UCSD-AML1 (cell line): Measurements from ENCODE around the gene RIPPLY1.
A peak's percentile ranks its signal among the peaks of the same experiment; 100 is the strongest.

Source experiments
- DNase-seq: peaks from one replicate; lab custom pipeline; 2025; ENCODE audit not compliant: unreplicated experiment; lab: John Stamatoyannopoulos, UW

The RIPPLY1 gene, protein sequence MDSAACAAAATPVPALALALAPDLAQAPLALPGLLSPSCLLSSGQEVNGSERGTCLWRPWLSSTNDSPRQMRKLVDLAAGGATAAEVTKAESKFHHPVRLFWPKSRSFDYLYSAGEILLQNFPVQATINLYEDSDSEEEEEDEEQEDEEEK

DNA sequence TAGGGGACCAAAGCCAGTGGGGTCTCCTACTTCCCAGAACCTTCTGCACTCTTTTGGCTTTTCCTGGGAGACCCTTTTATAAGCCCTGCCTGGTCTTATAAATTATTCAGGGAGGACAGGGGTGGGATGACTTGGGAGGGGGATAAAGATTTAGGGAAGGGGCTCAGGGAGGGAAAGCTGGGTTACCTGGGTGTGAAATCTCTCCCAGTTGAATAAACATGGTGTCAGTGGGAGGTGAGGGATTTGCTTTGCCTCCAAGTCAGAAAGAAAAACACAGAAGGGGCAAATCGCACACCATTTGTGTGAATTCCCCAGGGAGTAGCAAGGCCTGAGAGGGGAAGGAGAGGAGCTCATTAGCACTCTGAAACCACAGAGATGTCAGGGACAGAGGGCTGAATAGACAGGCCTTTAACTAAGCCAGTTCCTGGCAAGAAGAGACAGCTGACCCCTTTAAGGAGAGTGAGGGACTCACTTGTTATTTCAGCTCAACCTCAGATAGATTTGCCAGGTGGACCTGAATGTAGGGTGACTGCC, at the start of gene RIPPLY1:
Gene RIPPLY1 (minus strand): TSS at position 51 of the 534 bp plus-strand sequence. CDS start 54 bp downstream, outside the sequence.
- DNase-seq: no peak

DNA sequence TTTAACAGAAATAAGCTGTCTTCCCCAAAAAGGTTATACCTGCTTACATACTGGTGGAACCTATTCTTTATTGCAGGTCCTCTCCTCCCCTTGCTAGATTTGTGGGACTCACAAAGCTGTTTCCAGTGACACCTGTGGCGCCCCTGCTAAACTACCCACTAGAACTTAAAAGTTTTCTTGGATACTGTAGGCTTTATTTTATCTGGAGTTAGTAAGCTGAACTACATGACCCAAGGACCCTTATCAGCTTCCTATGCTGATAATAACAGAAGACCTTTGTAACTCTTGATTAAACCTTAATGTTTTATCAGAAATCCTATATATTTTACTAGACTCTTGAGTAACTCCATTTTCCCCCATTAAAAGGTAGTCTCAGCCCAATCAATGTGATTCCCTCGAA, 49.4 kb upstream of the RIPPLY1 start:
- no peak for DNase-seq

DNA sequence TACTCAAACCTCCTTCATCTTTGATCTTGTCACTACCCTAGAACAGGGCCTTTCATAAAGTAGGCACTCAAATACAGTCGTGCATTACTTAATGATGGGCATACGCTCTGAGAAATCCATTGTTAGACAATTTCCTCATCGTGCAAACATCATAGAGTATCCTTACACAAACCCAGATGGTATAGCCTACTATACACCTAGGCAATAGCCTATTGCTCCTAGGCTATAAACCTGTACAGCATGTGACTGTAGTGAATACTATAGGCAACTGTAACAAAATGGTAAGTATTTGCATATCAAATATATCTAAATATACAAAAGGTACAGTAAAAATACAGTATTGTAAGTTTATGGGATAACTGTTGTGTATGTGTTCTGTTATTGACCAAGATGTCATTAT, 48.9 kb upstream of the RIPPLY1 start:
- no peak for DNase-seq

DNA sequence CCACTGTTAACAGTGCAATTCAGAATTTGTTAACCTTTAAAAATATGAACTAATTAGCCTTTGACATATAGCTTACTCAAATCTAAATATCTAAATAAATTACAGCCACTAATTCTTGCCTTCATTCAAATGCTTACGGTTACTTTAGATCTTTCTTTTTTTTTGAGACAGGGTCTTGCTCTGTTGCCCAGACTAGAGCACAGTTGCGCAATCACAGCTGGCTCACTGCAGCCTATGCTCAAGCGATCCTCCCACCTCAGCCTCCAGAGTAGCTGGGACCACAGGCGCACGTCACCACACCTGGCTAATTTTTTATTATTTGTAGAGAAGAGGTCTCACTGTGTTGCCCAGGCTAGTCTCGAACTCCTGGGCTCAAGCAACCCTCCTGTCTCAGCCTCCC, 48.1 kb upstream of the RIPPLY1 start:
- DNase-seq: no peak

DNA sequence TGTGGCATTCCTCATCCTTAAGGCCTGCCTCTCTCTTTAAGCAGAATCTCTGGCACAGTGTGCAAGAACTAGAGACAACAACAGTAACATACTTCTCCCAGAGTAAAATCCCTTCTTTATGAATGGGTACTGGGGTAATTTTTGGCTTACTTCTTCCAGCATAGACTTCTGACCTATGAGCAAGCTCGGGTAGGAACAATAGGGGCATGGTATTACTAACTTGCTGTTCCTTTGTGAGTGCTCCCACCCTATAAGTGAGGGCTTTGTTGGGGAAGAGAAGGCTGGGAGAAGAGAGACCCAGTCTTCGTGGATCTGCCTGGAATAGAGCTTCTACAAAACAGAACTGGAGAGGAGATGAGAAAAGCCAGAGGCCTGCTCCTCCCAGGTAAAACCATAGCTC, 47.2 kb upstream of the RIPPLY1 start:
- no peak for DNase-seq

DNA sequence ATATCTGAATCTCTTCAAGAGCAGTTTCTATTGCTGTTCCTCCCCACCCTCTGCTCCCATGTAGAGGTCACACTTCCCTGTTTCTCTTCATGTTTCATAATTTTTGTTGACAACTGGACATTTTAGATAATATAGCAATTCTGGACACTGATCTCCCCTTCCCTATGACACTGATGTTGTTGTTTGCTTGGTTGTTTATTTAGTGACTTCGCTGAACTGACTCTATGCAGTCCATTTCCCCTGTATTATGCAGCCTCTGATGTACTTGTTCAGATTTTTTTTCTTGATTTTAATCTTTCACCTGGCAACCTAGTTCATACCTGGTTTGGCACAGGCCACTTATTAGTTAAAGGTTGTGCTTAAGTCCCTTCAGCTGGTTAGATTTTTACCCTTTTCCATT, 46.2 kb upstream of the RIPPLY1 start:
- DNase-seq: no peak

DNA sequence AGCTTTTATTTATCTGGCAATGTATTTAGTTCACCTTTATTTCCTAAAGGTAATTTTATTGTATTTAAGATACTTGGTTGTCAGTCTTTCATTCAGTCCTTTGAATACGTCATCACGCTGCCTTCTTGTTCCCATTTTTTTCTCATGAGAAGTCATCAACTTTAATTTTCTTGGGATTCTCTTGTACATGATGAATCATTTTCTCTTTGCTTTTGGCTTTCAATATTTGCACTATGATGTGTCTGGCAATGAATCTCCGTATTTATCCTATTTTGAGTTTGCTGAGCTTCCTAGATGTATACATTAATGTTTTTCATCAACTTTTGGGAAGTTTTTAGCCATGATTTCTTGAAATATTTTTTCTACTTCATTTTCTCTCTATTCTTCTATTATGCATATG, 45.5 kb upstream of the RIPPLY1 start:
- no peak for DNase-seq

DNA sequence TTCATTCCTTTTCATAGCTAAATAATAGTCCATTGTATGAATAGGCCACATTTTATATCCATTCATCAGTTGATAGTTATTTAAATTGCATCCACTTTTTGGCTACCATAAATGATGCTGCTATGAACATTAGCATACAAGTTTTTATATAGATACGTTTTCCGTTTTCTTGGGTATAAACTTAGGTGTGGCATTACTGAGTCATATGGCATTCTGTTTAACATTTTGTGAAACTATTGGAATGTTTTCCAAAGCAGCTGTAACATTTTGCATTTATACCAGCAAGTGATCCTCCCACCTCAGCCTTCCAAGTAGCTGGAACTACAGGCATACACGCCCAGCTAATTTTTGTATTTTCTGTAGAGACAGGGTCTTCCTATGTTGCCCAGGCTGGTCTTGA, 43.3 kb upstream of the RIPPLY1 start:
- DNase-seq: no peak

DNA sequence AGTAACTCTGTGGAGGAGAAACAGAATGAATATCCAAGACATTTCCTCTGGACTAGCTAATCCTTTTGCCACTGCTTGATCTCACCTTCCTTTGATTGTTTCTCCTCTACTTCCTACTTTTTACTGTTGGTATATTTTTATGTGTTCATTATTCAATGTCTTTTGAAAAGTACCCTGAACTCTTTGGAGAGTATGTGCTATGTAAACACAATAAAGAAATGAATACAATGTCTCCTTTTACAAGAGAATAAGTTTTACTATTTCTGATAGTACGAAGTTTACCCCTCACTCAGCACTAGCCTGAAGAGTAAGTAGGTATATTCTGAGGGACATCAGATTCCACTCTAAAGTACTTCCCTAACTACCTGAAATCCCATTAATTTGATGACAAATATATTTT, 36.9 kb upstream of the RIPPLY1 start:
- DNase-seq: no peak

DNA sequence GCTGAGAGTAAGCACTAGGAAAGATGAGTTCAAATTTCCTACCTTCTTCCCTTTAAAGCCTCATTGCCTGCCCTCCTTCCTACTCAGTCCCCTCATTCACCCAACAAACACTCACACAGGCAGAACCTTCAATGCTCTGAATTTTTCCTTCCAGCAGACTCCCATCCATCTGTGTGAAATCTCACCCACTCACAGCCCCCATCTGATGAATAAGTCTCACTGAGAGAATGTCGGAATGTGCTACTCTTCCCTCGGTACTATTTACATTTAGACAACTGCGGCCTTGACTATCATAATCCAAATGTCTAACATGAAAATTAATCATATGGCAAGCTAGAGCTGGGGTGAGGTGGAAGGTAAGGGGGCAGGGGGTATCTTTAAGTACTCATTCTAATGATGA, 36.4 kb upstream of the RIPPLY1 start:
- no peak for DNase-seq

DNA sequence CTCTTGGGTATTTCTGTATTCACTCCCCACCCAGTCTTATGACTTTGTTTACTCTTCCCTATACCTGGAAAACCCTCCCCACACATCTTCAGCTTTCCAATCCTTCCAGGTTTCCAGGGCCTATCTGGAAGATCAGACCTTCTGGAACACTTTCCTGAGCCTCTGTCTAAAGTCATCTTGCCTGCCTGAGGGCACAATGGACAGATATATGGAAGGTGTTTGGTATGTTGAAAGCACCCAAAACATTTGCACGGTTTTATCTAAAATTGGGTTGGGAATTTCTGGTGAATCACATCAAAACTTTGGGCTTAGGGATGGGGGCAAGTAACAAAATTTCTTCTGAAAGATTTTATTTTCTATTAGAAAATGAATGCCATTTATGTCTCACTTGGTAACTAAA, 33.1 kb upstream of the RIPPLY1 start:
- no peak for DNase-seq

DNA sequence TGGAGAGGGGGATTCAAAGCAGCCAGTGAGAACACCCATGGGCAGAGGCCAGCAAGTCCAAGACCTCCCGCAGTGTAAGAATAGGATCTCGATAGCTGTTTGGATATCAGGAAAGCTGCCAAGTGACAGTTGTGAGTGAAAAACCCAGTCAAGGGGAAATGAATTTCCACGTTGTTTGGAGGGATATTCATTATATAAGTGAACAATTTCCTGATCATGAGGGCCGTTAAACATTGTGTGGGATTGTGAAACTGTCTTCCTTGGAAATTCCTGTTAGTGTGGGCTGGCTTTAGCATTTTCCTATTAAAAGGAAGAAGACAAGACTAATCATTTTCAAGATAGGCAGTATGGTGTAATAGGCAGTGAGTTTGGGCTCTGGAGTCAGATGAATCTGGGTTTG, 32.0 kb upstream of the RIPPLY1 start:
- no peak for DNase-seq

DNA sequence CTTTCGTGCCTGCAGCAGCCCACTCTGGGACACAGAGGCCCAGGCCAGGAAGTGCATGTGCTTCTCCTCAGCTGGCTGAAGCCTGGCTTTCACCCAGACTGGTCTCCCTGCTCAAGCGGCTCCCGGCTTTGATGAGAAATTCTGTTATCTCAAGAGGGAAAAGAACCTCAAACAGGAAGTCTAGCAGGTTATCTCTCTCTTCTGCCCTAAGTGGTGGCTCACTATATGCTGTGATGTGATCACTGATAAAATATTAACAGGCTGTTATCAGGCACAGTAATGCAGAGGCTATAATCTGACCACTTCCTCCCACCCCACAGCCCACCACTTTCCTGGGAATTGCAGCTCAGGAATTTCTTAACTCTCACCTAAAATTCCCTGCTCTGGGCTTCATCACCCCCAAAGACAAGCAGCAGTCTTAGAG, 30.4 kb upstream of the RIPPLY1 start:
- no peak for DNase-seq

DNA sequence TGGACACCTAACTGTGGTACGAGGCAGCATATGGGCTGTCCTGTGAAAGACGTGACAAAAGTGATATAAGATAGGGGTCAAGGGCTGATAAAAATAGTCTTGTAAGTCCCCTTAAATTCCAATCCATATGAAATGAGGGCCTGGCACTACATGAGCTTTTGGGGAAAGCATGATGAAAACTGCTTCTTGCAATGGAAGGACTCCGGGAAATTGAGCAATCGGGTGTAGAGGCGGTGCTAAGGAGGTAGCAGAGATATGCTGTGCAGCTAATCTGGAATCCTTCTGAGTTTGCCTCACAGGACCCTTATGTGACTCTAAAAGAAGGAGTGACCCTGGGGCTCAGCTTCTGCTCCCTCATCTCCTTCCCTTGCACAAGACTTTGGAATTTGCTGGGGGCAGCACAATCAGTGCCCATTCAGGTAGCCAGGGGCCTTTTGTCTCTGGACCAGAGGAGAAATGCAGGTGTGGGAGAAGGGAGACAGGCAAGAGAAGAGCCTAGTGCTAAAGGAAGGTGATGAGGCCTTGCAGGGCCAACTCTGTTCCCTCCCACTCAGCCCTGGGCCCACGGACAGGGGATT, 29.9 kb upstream of the RIPPLY1 start:
- no peak for DNase-seq

DNA sequence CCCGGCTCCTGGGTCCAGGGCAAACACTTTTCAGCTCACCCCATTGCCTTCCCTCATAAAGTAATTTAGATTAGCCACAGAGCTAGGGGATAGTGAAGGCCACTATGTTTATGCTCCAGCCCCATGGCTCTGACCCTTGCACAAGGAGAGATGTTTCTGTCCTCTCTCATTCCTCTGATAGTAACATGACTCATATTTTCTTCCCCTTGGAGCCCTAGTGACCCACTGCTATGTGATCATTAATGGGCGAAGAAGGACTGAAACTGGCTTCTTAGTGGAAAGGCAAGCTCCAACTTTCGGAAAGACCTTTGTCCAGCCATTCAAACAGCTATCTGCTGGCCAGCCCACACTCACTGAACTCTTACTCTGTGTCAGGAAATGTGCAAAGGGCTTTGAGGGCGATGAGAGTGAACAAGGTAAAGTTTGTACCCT, 29.4 kb upstream of the RIPPLY1 start:
- DNase-seq: no peak

DNA sequence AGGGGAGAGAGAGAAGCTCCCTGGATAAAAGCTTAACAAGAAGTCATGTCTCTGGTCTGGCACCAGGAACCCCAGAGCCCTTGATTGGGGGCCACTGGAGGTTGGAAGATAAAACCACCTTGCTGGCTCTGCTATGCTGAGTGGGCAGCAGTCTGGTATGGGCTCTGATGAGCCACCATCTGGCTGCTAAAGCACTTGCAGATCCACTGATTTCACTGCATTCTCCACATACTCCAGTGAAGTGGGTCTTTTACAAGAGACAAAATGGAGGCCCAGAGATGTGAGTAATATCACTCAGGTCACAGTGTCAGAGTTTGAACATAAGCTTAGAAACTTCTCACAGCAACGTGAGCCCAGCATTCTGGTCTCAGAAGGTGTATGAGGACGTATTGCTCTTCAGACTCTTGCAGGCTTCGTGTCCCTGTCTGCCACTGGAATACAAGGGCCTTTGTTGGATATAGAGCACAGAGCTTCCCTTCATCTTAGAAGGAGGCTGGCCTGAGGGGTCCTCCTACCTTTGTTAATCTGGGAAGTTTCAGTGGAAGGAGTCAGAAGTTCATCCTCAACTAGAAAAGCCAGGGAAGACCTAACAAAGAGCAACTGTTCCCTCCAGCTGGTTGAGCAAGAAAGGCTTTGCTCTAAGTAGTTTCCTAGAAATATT, 28.8 kb upstream of the RIPPLY1 start:
- DNase-seq: no peak

DNA sequence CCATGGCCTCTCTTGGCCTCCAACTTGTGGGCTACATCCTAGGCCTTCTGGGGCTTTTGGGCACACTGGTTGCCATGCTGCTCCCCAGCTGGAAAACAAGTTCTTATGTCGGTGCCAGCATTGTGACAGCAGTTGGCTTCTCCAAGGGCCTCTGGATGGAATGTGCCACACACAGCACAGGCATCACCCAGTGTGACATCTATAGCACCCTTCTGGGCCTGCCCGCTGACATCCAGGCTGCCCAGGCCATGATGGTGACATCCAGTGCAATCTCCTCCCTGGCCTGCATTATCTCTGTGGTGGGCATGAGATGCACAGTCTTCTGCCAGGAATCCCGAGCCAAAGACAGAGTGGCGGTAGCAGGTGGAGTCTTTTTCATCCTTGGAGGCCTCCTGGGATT, 25.1 kb upstream of the RIPPLY1 start:
- no peak for DNase-seq

DNA sequence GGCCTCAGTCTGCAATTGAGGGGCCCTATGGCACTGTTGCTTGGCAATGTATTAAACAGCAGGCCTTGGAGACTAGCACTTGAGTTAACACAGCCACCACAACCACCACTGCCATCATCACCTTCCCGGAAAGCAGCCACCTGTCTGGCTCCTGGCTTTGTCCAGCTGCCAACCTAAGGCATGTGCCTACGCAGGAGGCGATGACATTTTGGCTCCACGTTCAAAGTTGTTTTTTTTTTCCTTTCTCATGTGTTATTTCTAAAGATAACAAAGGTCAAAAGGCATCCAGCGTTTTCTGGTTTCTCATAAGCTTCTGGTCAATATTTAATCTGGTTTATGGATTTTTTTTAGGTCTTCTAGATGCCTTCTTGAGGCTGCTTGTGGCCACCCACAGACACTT, 24.6 kb upstream of the RIPPLY1 start:
- no peak for DNase-seq

DNA sequence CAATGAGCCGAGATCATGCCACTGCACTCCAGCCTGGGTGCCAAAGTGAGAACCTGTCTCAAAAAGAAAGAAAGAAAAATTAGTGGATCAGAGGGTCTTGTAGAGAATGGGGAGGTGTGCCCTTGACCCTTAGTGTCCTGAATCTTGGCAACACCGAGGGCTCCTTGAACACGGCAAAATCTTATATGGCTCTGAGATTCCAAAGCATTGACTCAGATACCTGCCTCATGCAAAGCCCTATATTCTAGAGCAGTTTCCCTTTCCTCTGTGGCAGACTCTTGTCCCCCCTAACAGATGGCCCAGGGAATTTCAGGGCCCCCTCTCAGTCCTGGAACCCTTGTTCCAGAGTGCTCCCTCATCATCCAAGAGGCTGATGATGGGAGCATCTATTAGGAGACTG, 23.9 kb upstream of the RIPPLY1 start:
- no peak for DNase-seq

DNA sequence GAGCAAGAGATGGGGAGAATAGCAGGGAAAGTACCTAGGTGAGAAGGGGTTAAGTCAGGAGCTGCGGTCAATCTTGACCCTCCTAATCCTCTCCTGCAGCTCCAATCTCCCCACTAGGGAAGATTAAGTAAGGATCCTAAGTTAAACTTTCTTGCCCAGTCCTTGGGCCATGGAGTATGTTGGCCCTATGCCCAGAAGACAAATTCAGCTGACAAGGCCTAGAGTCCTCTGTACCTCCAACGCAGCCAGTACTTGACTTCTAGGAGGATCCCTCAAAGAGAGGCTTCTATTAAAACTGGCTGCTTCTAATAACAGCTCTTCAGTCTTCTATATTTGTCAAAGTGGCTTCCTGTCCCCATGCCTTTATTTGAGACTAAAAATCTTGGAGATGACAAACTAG, 18.5 kb upstream of the RIPPLY1 start:
- no peak for DNase-seq

DNA sequence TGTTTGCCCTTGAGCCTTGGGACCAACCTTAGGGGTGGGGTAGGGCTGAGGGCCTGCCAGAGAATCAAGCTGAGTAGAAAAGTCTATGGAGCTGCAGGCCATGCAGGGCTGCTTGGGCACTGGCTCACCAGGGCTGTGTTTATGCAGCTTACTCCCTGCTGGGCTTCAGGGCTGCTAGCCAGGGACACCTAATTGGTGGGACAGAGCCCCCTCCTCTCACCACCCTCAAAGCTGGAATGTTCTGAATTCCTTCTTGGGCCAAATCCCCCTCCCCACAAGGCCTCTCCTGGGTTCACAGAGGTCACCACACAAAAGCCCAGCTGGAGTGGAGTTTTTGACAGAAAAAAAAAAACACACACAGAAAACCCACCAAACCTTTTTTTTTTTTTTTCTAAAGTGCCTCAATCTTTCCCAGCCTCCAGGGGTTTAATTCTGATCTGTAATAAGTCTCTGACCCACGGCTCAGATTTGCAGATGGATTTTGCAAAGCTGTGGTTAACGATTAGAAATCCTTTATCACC, 16.9 kb upstream of the RIPPLY1 start, which contains the start of gene CLDN2:
Gene CLDN2 (plus strand): TSS at position 471 of the 521 bp plus-strand sequence. CDS start 7,827 bp downstream, outside the sequence.
- DNase-seq: no peak

DNA sequence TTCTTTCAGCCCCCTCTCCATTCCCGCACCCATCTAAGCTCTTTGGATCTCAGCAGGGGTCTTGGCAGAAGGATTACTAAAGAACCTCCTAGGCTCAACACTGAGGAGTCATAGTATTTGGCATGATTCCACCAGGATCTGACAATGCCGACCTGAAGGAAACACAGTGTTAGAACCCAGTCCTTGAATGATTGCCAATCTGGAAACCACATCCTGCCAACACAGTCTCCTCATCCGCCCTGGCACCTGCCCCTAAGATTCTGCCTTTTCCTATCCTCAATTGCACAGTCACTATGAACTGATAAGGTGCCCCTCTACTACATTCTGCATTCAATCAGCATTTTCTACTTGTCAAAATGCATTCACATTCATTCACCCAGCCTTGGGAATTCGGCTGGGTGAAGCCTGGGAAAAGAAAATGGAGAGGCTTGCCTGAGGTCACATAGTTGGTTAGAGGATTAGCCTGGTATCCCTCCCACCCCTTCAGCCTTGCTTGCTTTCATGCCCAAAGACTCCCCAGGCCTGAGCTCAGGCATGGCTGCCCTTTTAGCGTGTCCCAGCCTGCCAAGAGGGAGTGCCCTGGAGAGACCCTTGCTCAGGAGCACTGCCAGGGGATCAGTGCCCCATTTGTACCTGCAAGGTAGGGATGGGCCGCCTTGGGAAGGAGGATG, 14.8 kb upstream of the RIPPLY1 start:
- peak; percentile 15 for DNase-seq
